GM21723 (cell line): ENCODE data around the gene ATP9A.
"Not testable (repeated sequence)": the region's sequence is repeated elsewhere in the genome, so short reads cannot be mapped to it uniquely, and the experiment has no call there.

Experiments used
- ATAC-seq: cut with Tn5 transposase; IDR thresholded peaks from one replicate; pipeline ENCODE4 v1.9.1; 2021; ENCODE audit warnings: mild to moderate bottlenecking, moderate library complexity; ENCODE audit not compliant: unreplicated experiment

The ATP9A gene

DNA sequence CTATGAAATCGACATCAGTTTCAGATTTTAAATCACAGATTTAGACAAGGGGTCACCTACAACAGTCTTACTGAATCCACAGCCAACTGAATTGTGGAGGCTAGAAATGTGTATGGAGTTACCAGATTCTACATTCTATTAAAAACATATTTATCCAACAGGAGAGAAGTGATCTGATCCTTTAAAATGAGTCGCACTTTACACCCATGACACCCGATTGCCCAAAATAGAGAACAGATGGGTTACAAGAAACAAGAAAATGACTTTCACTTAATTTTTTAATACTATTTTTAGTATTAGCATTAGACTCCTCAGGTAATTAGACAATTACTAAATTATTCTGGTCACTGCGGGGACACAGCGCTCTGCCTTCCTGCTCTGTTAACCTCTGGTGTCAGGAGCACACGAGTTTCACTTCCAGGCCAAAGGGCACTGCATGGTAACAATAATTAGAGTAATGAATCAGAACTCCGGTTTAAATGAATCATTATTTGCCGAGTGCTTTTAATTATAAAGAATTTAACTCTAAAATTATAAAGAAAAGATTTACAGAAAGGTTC is 108.6 kb downstream of the ATP9A start:
- no peak for ATAC-seq

DNA sequence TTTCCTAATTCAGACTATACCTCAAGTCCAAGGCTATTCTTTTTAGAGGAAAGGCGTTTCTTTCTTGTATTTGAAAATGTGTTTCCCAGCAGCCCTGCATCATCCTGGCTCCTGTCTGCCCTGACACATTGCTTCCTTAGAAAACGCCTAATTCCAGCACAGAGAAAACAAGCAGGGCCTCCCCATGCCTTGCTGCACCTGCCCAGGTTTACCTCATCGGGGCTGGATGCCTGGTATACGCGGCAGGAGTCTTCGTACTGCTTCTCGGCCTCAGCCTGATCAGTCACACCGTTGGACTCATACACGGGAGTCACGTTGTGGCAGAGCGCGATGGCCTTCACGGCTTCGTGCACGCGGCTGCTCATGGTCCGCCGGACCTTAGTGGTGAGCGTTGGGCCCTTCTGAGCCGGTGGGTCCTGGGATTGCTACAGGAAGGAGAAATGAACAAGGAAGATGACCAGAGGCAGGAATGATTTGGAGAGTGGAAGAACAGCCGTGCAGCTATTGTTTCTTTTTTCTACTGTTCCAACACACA is 111.4 kb downstream of the ATP9A start:
- ATAC-seq: no peak

GRCh38 chr20:51656089-51656488 is 112.1 kb downstream of the ATP9A start:
- not testable (repeated sequence) for ATAC-seq

DNA sequence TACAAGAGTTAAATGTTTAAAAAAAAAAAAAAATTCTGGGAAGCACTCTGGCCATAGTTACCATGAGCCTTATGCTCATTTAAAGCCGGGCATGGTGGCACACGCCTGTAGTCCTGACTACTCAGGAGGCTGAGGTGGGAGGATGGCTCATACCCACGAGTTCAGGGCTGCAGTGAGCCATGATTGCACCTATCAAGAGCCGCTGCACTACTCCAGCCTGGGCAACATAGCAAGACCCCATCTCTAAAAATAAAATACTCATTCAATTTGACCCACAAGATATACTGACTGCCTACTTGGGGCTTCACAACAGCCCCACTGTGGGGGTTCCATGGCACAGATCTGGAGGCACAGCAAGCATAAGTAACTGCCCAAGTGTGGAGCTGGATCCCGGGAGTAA is 113.7 kb downstream of the ATP9A start:
- ATAC-seq: no peak

DNA sequence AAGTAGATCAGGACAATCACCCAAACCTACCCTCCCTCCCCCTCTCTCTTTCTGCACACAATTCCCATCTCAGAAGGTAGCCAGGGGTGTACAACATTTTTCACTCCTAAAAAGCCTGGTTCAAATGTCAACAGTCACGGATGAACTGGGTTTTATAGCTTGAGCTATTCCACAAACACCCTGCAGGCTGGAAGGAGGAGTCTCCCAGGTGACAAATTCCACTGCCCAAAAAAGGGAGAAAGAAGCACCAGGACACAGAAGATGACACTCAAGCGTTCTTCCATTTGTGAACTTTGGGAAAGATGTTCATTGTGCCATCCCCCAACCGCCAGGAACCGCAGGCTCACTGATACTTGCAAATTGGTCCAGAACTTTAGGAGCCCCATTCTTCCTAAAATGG is 114.1 kb downstream of the ATP9A start:
- no peak for ATAC-seq

DNA sequence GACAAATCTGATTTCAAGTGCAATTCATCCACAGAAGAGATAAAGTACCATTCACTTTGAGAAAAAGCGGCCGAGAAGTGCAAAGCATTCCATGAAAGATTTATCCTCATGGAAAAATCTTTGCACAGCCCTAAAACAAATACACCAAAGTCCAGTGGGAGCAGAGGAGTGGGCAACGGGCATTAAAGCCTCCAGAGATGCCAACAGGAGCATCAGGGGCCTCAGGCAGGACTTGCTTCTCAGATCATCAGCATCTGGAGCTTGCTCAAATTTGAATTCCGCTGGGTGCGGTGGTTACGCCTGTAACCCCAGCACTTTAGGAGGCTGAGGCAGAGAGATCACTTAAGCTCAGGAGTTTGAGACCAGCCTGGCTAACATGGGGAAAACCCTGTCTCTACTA is 115.0 kb downstream of the ATP9A start:
- ATAC-seq: no peak

DNA sequence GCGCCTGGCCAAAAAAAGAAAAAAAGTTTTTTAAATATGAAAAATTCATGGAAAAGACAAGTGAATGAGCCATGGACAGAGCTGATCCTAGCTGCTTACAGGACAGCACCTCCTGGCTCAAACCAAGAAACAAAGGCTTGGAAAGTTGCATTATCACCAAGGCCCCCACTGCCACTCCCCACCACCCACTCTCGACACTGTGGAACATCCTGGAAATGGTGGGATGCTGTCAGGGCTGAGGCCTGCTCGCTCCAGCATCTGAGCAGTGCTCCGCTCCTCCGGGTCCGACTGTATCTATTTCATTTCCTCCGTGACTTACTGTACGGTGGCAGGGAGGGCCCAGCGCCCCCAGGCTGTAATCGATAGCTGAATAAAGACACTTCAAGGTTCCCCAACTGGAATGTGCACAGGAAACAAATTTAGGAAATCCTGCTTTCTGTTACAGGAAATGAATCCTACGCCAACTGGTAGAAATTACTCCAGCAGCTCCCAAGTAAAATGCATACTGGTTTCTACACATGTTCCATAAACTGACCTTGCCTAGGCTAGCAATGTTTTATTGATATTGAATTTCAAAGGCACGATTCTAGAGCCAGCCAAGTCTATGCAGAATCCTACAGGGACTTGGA is 116.2 kb downstream of the ATP9A start:
- ATAC-seq: no peak

DNA sequence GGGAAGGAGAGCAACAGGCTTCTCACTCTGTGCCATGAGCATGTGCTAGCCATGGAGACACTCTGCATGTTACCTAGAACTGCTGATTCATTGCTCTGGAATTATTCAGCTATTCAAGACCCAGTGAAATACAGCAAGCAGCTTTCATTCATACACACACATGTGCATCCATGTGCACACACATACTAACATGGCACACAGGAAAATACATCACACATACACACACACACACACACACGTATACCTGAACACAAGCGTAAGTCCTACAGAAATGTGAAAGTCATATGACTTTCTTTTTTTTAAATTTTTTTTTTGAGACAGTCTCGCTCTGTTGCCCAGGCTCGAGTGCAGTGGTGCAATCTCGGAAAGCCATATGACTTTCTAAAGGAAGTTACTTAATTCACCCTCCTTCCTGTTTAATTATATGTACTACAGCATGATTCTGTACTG is 117.5 kb downstream of the ATP9A start:
- no peak for ATAC-seq

GRCh38 chr20:51648571-51648947 is 119.6 kb downstream of the ATP9A start:
- no peak for ATAC-seq

GRCh38 chr20:51647674-51648570 is 120.3 kb downstream of the ATP9A start:
- ATAC-seq: no peak

- not testable (repeated sequence) for ATAC-seq
Observed at GRCh38 chr20:51643810-51644209, 124.4 kb downstream of the ATP9A start.

DNA sequence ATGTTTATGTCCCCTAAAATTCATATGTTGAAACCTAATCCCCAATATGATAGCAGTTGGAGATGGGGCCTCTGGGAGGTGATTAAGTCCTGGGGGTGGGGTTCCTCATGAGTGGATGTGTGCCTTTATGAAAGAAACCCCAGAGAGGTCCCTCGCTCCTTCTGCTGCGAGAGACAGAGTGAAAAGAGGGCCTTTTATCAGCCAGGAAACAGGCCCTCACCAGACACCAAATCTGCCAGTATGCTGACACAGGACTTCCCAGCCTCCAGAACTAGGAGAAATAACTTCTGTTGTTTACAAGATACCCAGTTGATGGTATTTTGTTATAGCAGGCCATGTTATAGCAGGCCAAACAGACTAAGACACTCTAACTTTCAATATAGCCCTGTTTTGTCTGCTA is 124.8 kb downstream of the ATP9A start:
- no peak for ATAC-seq

GRCh38 chr20:51641866-51642265 is 126.3 kb downstream of the ATP9A start:
- no peak for ATAC-seq

DNA sequence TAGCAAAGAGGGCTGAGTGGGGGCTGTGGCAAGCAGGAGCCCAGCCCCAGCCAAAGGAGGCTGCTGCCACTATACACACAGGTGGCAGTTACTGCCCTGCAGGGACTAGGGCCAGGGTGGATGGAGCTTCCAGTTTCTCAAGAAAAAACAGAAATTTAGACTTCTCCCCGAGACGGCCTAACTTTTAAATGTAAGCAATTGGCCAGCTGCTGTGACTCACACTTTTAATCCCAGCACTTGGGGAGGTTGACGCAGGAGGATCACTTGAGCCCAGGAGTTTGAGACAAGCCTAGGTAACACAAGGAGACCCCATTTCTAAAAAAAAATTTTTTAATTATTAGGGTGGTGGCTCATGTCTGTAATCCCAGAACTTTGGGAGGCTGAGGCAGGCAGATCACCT is 127.4 kb downstream of the ATP9A start:
- ATAC-seq: no peak

GRCh38 chr20:51639206-51639832 is 128.9 kb downstream of the ATP9A start:
- ATAC-seq: no peak

- no peak for ATAC-seq
Observed at GRCh38 chr20:51637241-51637640, 130.9 kb downstream of the ATP9A start.

GRCh38 chr20:51636123-51636522 is 132.1 kb downstream of the ATP9A start:
- ATAC-seq: no peak

DNA sequence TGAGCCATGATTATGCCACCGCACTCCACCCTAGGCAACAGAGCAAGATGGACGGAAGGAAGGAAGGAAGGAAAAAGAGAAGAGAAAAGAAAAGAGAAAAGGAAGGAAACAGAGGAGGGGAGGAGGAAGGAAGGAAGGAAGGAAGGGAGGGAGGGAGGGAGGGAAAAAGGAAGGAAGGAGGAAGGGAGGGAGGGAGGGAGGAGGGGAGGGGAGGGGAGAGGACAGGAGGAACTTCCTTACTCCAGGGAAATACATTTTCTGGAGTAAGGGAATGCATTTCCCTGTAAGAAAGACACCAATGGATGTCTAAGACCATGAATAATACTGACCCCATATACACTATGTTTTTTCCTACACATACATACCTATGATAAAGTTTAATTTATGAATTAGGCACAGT is 132.5 kb downstream of the ATP9A start:
- no peak for ATAC-seq

DNA sequence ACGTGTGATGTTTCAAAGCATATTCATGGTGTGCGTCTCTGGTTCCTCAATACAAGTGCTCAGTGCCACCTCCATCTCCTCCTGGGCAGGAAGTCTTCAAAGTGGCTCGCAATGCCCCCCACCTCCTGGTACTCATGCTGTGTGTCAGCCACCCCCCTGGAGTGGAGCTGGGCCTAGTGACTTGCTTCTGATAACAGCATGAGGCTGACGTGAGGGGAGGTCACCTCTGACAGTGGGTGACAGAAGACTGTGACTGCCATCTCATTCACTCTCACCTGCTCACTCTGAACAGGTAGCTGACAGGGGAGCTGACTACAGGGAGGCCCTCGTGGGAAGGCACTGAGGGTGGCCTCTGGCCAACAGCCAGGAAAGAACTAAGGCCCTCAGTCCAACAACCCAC is 133.3 kb downstream of the ATP9A start:
- no peak for ATAC-seq

DNA sequence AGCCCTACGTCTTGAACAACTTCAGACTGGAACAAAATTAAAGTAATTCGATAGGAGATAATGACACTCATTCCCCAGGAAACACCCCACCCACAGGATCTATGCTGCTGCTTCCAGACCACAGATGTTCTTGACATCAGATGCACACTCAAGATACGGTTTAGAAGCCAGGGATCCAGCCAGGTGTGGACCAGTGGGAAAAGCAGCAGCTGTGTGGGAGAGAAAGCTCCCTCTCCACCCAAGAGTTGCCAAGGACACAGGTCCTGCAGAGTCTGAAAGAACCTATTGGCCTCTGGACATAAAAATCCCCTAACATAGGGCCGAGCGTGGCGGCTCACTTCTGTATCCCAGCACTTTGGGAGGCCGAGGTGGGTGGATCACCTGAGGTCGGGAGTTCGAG is 133.9 kb downstream of the ATP9A start:
- no peak for ATAC-seq

GRCh38 chr20:51633430-51633829 is 134.8 kb downstream of the ATP9A start:
- no peak for ATAC-seq
